IMR-90 (cell line): ENCODE data around the gene SLC27A6.

Source experiments
- BHLHE40 ChIP-seq: fragments of 150-350 bp; IDR thresholded peaks from 2 replicates; pipeline ENCODE4 v1.6.1; 2016; ENCODE audit warnings: mild to moderate bottlenecking, low read depth, low read length
- CEBPB ChIP-seq: IDR thresholded peaks from 2 replicates; pipeline ENCODE4 v1.6.1; 2012; ENCODE audit warnings: low read depth, low read length, improper control_type of control experiment
- CTCF ChIP-seq: conservative IDR thresholded peaks from 2 replicates; pipeline ENCODE4 v1.5.1; 2012; ENCODE audit warnings: mild to moderate bottlenecking, low read depth, low read length, improper control_type of control experiment
- MAZ ChIP-seq: IDR thresholded peaks from 2 replicates; pipeline ENCODE4 v1.6.1; 2012; ENCODE audit warnings: low read depth, mild to moderate bottlenecking, low read length, improper control_type of control experiment, moderate library complexity, borderline replicate concordance
- POLR2A ChIP-seq: IDR thresholded peaks from 2 replicates; pipeline ENCODE4 v1.6.1; 2012; ENCODE audit warnings: mild to moderate bottlenecking, low read depth, low read length
- SMC3 ChIP-seq: fragments of 150-350 bp; IDR thresholded peaks from 2 replicates; pipeline ENCODE4 v1.6.1; 2016; ENCODE audit warnings: low read depth, mild to moderate bottlenecking, antibody characterized with exemption, low read length, moderate library complexity
- USF2 ChIP-seq: fragments of 150-350 bp; IDR thresholded peaks from 2 replicates; pipeline ENCODE4 v1.6.1; 2017; ENCODE audit warnings: mild to moderate bottlenecking, antibody characterized with exemption, low read length, low read depth

- TF ChIP-seq CTCF (no peak), POLR2A (no peak), BHLHE40 (no peak), SMC3 (no peak), MAZ (no peak), USF2 (no peak), CEBPB (no peak)
These were observed 54.2 kb downstream of the SLC27A6 start for GRCh38 chr5:129019401-129019908.
